ENCODE results near the gene DOCK11. TPM values are rescaled to one million over a fixed set of nuclear protein-coding genes. Genes with fewer than 3 reads are reported as not detected.

Gene DOCK11
- polyA plus RNA-seq, 1 donor from 2014 or later = 37.2 TPM

DNA sequence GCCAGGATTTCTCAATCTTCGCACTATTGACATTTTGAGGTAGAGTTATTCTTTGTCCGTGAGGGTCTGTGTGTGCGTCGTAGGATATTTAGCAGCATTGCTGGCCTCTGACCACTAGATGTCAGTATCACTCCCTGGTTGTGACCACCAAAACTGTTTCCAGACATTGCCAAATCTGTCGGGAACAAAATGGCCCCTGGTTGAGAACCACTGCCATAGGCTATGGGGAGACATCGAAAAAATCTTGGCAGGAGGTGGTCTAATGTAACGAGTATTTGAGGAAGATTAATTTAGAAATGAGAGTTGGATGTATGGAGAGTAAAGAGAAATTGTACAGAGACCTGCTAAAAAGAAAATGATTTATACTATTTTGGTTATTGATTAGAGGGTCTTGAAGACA is 108.4 kb downstream of the DOCK11 start:
- H3K9me2 ChIP-seq (ENCODE audit: insufficient read depth, low read length) = no peaks in the 10 kb centered on the region
- no peak overlapping the region for H2AFZ ChIP-seq (ENCODE audit: low read depth, low read length)
- no peaks in the 10 kb centered on the region for H4K20me1 ChIP-seq (ENCODE audit: insufficient read depth)
- H3K9ac ChIP-seq (ENCODE audit: low read length) = no peak overlapping the region
- H3K4me2 ChIP-seq (ENCODE audit: low read length) = no peak overlapping the region
- H3K79me2 ChIP-seq (replicated peaks; ENCODE audit: insufficient read depth, low read length) = no peaks in the 10 kb centered on the region
- TF ChIP-seq EZH2 (IDR thresholded peaks at IDR 0.05; ENCODE audit: borderline replicate concordance, insufficient read depth, low read length, poor library complexity, severe bottlenecking) = no peak
- TF ChIP-seq, protein P1, sequence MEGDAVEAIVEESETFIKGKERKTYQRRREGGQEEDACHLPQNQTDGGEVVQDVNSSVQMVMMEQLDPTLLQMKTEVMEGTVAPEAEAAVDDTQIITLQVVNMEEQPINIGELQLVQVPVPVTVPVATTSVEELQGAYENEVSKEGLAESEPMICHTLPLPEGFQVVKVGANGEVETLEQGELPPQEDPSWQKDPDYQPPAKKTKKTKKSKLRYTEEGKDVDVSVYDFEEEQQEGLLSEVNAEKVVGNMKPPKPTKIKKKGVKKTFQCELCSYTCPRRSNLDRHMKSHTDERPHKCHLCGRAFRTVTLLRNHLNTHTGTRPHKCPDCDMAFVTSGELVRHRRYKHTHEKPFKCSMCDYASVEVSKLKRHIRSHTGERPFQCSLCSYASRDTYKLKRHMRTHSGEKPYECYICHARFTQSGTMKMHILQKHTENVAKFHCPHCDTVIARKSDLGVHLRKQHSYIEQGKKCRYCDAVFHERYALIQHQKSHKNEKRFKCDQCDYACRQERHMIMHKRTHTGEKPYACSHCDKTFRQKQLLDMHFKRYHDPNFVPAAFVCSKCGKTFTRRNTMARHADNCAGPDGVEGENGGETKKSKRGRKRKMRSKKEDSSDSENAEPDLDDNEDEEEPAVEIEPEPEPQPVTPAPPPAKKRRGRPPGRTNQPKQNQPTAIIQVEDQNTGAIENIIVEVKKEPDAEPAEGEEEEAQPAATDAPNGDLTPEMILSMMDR (IDR thresholded peaks at IDR 0.05; ENCODE audit: poor library complexity, severe bottlenecking) = peak; percentile 68
- TF ChIP-seq TAF1 (IDR thresholded peaks at IDR 0.05; ENCODE audit: low read depth) = no peak
- peak; percentile 35 for TF ChIP-seq SMC3 (conservative IDR thresholded peaks at IDR 0.05; ENCODE audit: poor library complexity)
- peak; percentile 53 for TF ChIP-seq RAD21 (conservative IDR thresholded peaks at IDR 0.05)
- TF ChIP-seq POLR2AphosphoS5 (IDR thresholded peaks at IDR 0.05) = no peak
- TF ChIP-seq EP300 (conservative IDR thresholded peaks at IDR 0.05; ENCODE audit: poor library complexity, severe bottlenecking) = no peak
- TF ChIP-seq MXI1 (conservative IDR thresholded peaks at IDR 0.05; ENCODE audit: poor library complexity, severe bottlenecking) = no peak
- TF ChIP-seq, protein P2, sequence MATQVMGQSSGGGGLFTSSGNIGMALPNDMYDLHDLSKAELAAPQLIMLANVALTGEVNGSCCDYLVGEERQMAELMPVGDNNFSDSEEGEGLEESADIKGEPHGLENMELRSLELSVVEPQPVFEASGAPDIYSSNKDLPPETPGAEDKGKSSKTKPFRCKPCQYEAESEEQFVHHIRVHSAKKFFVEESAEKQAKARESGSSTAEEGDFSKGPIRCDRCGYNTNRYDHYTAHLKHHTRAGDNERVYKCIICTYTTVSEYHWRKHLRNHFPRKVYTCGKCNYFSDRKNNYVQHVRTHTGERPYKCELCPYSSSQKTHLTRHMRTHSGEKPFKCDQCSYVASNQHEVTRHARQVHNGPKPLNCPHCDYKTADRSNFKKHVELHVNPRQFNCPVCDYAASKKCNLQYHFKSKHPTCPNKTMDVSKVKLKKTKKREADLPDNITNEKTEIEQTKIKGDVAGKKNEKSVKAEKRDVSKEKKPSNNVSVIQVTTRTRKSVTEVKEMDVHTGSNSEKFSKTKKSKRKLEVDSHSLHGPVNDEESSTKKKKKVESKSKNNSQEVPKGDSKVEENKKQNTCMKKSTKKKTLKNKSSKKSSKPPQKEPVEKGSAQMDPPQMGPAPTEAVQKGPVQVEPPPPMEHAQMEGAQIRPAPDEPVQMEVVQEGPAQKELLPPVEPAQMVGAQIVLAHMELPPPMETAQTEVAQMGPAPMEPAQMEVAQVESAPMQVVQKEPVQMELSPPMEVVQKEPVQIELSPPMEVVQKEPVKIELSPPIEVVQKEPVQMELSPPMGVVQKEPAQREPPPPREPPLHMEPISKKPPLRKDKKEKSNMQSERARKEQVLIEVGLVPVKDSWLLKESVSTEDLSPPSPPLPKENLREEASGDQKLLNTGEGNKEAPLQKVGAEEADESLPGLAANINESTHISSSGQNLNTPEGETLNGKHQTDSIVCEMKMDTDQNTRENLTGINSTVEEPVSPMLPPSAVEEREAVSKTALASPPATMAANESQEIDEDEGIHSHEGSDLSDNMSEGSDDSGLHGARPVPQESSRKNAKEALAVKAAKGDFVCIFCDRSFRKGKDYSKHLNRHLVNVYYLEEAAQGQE (IDR thresholded peaks at IDR 0.05; ENCODE audit: borderline replicate concordance) = no peak
- H3K36me3 ChIP-seq (ENCODE audit: insufficient read depth, low read length) = no peaks in the 10 kb centered on the region
- H3K4me3 ChIP-seq (ENCODE audit: low read length) = no peak overlapping the region
- no peaks in the 10 kb centered on the region for H3F3A ChIP-seq (ENCODE audit: insufficient read depth, low read length, poor library complexity, severe bottlenecking)
- H3K27ac ChIP-seq (ENCODE audit: low read length) = no peak overlapping the region
- no peaks in the 10 kb centered on the region for H3K9me3 ChIP-seq (ENCODE audit: low read length)
- no peaks in the 10 kb centered on the region for H3K27me3 ChIP-seq (ENCODE audit: insufficient read depth, low read depth, low read length)

DNA sequence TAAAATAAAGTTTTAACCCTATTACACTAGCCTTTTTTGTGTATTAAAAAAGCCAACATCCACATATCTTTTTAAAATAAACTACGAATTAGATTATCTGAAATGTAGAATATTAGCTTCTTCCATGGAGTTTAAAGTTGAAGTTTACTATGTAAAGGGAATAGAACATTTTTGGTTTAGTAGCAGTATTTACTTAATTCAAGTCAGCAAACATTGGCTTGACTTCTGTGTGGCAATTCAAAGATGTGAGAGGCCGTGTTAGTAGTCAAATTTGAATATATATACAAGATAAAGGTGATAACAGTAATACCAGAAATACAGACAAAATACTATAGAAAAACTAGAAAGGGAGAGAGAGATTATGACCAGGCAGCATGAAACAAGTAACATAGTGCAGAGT is 116.7 kb downstream of the DOCK11 start:
- no peaks in the 10 kb centered on the region for H3K9me3 ChIP-seq (ENCODE audit: low read length)
- TF ChIP-seq MXI1 (conservative IDR thresholded peaks at IDR 0.05; ENCODE audit: poor library complexity, severe bottlenecking) = no peak
- no peak overlapping the region for H3K4me2 ChIP-seq (ENCODE audit: low read length)
- no peak overlapping the region for H2AFZ ChIP-seq (ENCODE audit: low read depth, low read length)
- H3F3A ChIP-seq (ENCODE audit: insufficient read depth, low read length, poor library complexity, severe bottlenecking) = no peaks in the 10 kb centered on the region
- H4K20me1 ChIP-seq (ENCODE audit: insufficient read depth) = no peaks in the 10 kb centered on the region
- H3K79me2 ChIP-seq (replicated peaks; ENCODE audit: insufficient read depth, low read length) = no peaks in the 10 kb centered on the region
- H3K9ac ChIP-seq (ENCODE audit: low read length) = no peak overlapping the region
- no peaks in the 10 kb centered on the region for H3K27me3 ChIP-seq (ENCODE audit: insufficient read depth, low read depth, low read length)
- H3K27ac ChIP-seq (ENCODE audit: low read length) = no peak overlapping the region
- no peak overlapping the region for H3K4me3 ChIP-seq (ENCODE audit: low read length)
- no peaks in the 10 kb centered on the region for H3K36me3 ChIP-seq (ENCODE audit: insufficient read depth, low read length)
- no peaks in the 10 kb centered on the region for H3K9me2 ChIP-seq (ENCODE audit: insufficient read depth, low read length)

DNA sequence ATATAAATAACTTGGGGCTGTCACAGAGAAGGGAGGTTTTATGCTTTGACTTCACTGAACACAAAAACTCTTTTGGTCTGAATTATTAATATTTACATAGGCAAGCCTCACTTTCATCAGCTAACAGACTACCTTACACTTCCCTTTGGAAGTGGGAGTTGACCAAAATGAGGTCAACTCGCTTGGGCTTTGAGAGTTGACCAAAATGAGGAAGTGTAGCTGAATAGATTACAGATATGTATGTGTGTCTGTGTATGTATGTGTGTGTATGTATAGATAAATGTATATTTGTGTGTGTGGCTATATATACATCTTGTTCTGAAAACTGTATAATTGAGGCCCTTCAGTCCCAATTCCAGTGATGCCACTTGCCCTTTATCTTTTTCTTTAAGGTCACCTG is 118.5 kb downstream of the DOCK11 start:
- Histone ChIP-seq H3K79me2 (replicated peaks; ENCODE audit: insufficient read depth, low read length) (no peaks in the 10 kb centered on the region), H3K4me3 (ENCODE audit: low read length) (no peak overlapping the region), H4K20me1 (ENCODE audit: insufficient read depth) (no peaks in the 10 kb centered on the region), H3K9me2 (ENCODE audit: insufficient read depth, low read length) (no peaks in the 10 kb centered on the region), H2AFZ (ENCODE audit: low read depth, low read length) (no peak overlapping the region), H3K9ac (ENCODE audit: low read length) (no peak overlapping the region), H3K27me3 (ENCODE audit: insufficient read depth, low read depth, low read length) (no peaks in the 10 kb centered on the region), H3K27ac (ENCODE audit: low read length) (no peak overlapping the region), H3K9me3 (ENCODE audit: low read length) (no peaks in the 10 kb centered on the region), H3F3A (ENCODE audit: insufficient read depth, low read length, poor library complexity, severe bottlenecking) (no peaks in the 10 kb centered on the region), H3K4me2 (ENCODE audit: low read length) (no peak overlapping the region), H3K36me3 (ENCODE audit: insufficient read depth, low read length) (no peaks in the 10 kb centered on the region)
- TF ChIP-seq SMC3 (conservative IDR thresholded peaks at IDR 0.05; ENCODE audit: poor library complexity) (no peak), RAD21 (conservative IDR thresholded peaks at IDR 0.05) (no peak), EP300 (conservative IDR thresholded peaks at IDR 0.05; ENCODE audit: poor library complexity, severe bottlenecking) (no peak), POLR2AphosphoS5 (IDR thresholded peaks at IDR 0.05) (no peak), MXI1 (conservative IDR thresholded peaks at IDR 0.05; ENCODE audit: poor library complexity, severe bottlenecking) (no peak), TAF1 (IDR thresholded peaks at IDR 0.05; ENCODE audit: low read depth) (no peak), EZH2 (IDR thresholded peaks at IDR 0.05; ENCODE audit: borderline replicate concordance, insufficient read depth, low read length, poor library complexity, severe bottlenecking) (no peak)
- TF ChIP-seq, protein P1 (IDR thresholded peaks at IDR 0.05; ENCODE audit: poor library complexity, severe bottlenecking) = no peak
- TF ChIP-seq, protein P2 (IDR thresholded peaks at IDR 0.05; ENCODE audit: borderline replicate concordance) = no peak

Data from neural cell (in vitro differentiated cells).